SU-DHL-6 (cell line): ENCODE data around the gene TDRD10.

Source experiments
- H2AFZ ChIP-seq: fragments of 200-600 bp; sonication (generic); 2 replicates; pipeline ENCODE4 v1.6.1; 2014; ENCODE audit warnings: low read depth, mild to moderate bottlenecking, moderate library complexity, mixed read lengths, antibody characterized with exemption, low read length; ENCODE audit not compliant: severe bottlenecking
- H3F3A ChIP-seq: fragments of 200-600 bp; shearing (Covaris generic); 2 replicates; pipeline ENCODE4 v1.6.0; 2016; ENCODE audit warnings: antibody characterized with exemption, mild to moderate bottlenecking; ENCODE audit not compliant: insufficient read depth
- H3K27ac ChIP-seq: fragments of 200-600 bp; sonication (generic); 2 replicates; pipeline ENCODE4 v1.5.1; 2016; ENCODE audit warnings: low read depth, mild to moderate bottlenecking, low read length, moderate library complexity, mixed read lengths
- H3K27me3 ChIP-seq: fragments of 200-600 bp; sonication (generic), shearing (Covaris generic); 2 replicates; pipeline ENCODE4 v1.6.0; 2014; ENCODE audit warnings: mild to moderate bottlenecking, low read length
- H3K36me3 ChIP-seq: fragments of 200-600 bp; sonication (generic); 2 replicates; pipeline ENCODE4 v1.6.1; 2014; ENCODE audit warnings: mild to moderate bottlenecking, low read length, mixed read lengths
- H3K4me2 ChIP-seq: fragments of 300-600, 200-600 bp; shearing (Covaris generic), sonication (generic); 2 replicates; pipeline ENCODE4 v1.6.0; 2014; ENCODE audit warnings: low read length, low read depth, mild to moderate bottlenecking; ENCODE audit not compliant: poor library complexity, severe bottlenecking
- H3K4me3 ChIP-seq: fragments of 200-600 bp; sonication (generic); 2 replicates; pipeline ENCODE4 v1.5.1; 2014; ENCODE audit warnings: antibody characterized with exemption, low read length, mild to moderate bottlenecking, mixed read lengths; ENCODE audit not compliant: insufficient read depth, poor library complexity, severe bottlenecking
- H3K79me2 ChIP-seq: fragments of 200-600 bp; sonication (generic); 2 replicates; pipeline ENCODE4 v1.6.1; 2014; ENCODE audit warnings: mild to moderate bottlenecking, low read length, moderate library complexity; ENCODE audit not compliant: insufficient read depth
- H3K9ac ChIP-seq: fragments of 200-600 bp; sonication (generic); 2 replicates; pipeline ENCODE4 v1.7.0; 2014; ENCODE audit warnings: mild to moderate bottlenecking, low read length
- H3K9me2 ChIP-seq: fragments of 200-600 bp; sonication (generic); replicated peaks from 2 replicates; pipeline ENCODE4 v1.6.1; 2014; ENCODE audit warnings: low read length; ENCODE audit not compliant: insufficient read depth
- H3K9me3 ChIP-seq: fragments of 200-600 bp; sonication (generic); 2 replicates; pipeline ENCODE4 v1.6.1; 2014; ENCODE audit warnings: low read length, mixed read lengths; ENCODE audit not compliant: insufficient read depth
- H4K20me1 ChIP-seq: fragments of 200-600 bp; sonication (generic); 2 replicates; pipeline ENCODE4 v1.6.1; 2014; ENCODE audit warnings: low read depth, mild to moderate bottlenecking, antibody characterized with exemption, low read length, moderate library complexity, mixed read lengths
- CTCF ChIP-seq: fragments of 200-600 bp; sonication (generic); IDR thresholded peaks from one replicate; pipeline ENCODE4 v1.5.1; 2017; ENCODE audit warnings: antibody characterized with exemption, mild to moderate bottlenecking, low read length, moderate library complexity; ENCODE audit not compliant: insufficient read depth, poor library complexity, severe bottlenecking
- EZH2phosphoT487 ChIP-seq: fragments of 200-600 bp; sonication (generic), shearing (Covaris generic); conservative IDR thresholded peaks from 2 replicates; pipeline ENCODE4 v1.6.1; 2018; ENCODE audit warnings: mild to moderate bottlenecking, antibody characterized with exemption, low read length, moderate library complexity, mixed read lengths

The TDRD10 gene

DNA sequence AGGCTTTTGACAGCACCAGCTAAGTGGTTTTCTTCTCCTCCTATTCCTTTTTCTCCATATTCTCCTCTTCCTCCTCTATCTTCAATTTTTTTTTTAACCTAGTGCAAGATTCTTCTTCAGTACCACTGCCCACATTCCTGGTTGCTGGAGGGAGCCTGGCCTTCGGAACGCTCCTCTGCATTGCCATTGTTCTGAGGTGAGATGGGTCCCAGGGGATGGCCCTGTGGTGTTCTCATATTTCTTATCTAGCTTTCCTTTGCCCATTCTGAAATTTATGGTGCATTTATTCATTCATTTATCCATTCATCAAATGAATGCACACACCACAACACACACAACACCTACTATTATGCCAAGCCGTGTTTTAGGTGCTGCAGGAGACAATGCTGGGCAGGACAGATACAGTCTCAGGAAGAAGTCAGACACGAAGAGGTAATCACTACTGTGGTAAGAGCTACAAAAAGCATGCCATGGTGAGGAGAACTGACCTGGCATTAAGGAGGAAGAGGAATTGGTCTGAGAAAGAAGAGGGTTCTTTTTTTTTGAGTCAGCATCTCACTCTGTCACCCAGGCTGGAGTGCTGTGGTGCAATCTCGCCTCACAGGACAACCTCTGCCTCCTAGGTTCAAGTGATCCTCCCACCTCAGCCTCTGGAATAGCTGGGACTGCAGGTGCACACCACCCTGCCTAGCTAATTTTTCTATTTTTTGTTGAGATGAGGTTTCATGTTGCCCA, 47.5 kb upstream of the TDRD10 start:
- Histone ChIP-seq H3K4me2 (no peak overlapping the region), H3K9me2 (no peaks in the 10 kb centered on the region), H3K36me3 (no peaks in the 10 kb centered on the region), H4K20me1 (no peaks in the 10 kb centered on the region), H3K9ac (no peak overlapping the region), H2AFZ (no peak overlapping the region), H3K27ac (no peak overlapping the region), H3K27me3 (no peaks in the 10 kb centered on the region), H3K4me3 (no peak overlapping the region), H3K79me2 (no peaks in the 10 kb centered on the region), H3K9me3 (no peaks in the 10 kb centered on the region), H3F3A (no peaks in the 10 kb centered on the region)
- TF ChIP-seq CTCF, result no peak
- no peak for TF ChIP-seq EZH2phosphoT487

GRCh38 chr1:154456631-154457030, 45.4 kb upstream of the TDRD10 start:
- H4K20me1 ChIP-seq, result no peaks in the 10 kb centered on the region
- no peak overlapping the region for H3K27ac ChIP-seq
- H3K9ac ChIP-seq, result no peak overlapping the region
- no peak overlapping the region for H3K4me2 ChIP-seq
- H3K9me3 ChIP-seq, result no peaks in the 10 kb centered on the region
- H3K9me2 ChIP-seq, result no peaks in the 10 kb centered on the region
- no peaks in the 10 kb centered on the region for H3F3A ChIP-seq
- H3K79me2 ChIP-seq, result no peaks in the 10 kb centered on the region
- H3K4me3 ChIP-seq, result no peak overlapping the region
- TF ChIP-seq CTCF (no peak), EZH2phosphoT487 (no peak)
- no peaks in the 10 kb centered on the region for H3K27me3 ChIP-seq
- no peak overlapping the region for H2AFZ ChIP-seq
- no peaks in the 10 kb centered on the region for H3K36me3 ChIP-seq

- Histone ChIP-seq H3K27ac (no peak overlapping the region), H3K4me2 (no peak overlapping the region), H3K9me2 (no peaks in the 10 kb centered on the region), H3K9me3 (no peaks in the 10 kb centered on the region), H3K9ac (no peak overlapping the region), H2AFZ (no peak overlapping the region), H4K20me1 (no peaks in the 10 kb centered on the region), H3K4me3 (no peak overlapping the region), H3K79me2 (no peaks in the 10 kb centered on the region), H3F3A (no peaks in the 10 kb centered on the region), H3K36me3 (no peaks in the 10 kb centered on the region), H3K27me3 (no peaks in the 10 kb centered on the region)
- TF ChIP-seq CTCF (no peak), EZH2phosphoT487 (no peak)
Observed at GRCh38 chr1:154459080-154459479, 42.9 kb upstream of the TDRD10 start.
